Neuronal stem cell (in vitro differentiated cells): ENCODE data around the gene SPTLC3.

Experiments used
- DNase-seq: peaks from one replicate; pipeline ENCODE4 v3.0.0-alpha.2; 2013; ENCODE audit warnings: low spot score
- H2AFZ ChIP-seq: one replicate; pipeline ENCODE4 v1.6.1; 2013; ENCODE audit warnings: mild to moderate bottlenecking, low read length, inconsistent platforms
- H2AK5ac ChIP-seq: 2 replicates; pipeline ENCODE4 v1.6.1; 2013; ENCODE audit warnings: low read depth, mild to moderate bottlenecking, inconsistent platforms, low read length, moderate library complexity, mixed read lengths
- H2BK120ac ChIP-seq: 2 replicates; pipeline ENCODE4 v1.6.1; 2013; ENCODE audit warnings: low read depth, mild to moderate bottlenecking, inconsistent platforms, low read length, moderate library complexity, mixed read lengths
- H2BK12ac ChIP-seq: one replicate; pipeline ENCODE4 v1.6.1; 2013; ENCODE audit warnings: low read length, inconsistent platforms
- H2BK15ac ChIP-seq: 2 replicates; pipeline ENCODE4 v1.6.1; 2013; ENCODE audit warnings: mild to moderate bottlenecking, low read length, inconsistent platforms, mixed read lengths
- H2BK5ac ChIP-seq: one replicate; pipeline ENCODE4 v1.6.1; 2013; ENCODE audit warnings: inconsistent platforms, mild to moderate bottlenecking, low read length, moderate library complexity
- H3K14ac ChIP-seq: one replicate; pipeline ENCODE4 v1.6.1; 2013; ENCODE audit warnings: low read length, inconsistent platforms
- H3K18ac ChIP-seq: 2 replicates; pipeline ENCODE4 v1.6.1; 2013; ENCODE audit warnings: low read length, inconsistent platforms
- H3K23ac ChIP-seq: 2 replicates; pipeline ENCODE4 v1.6.1; 2013; ENCODE audit warnings: low read depth, mild to moderate bottlenecking, mixed read lengths, low read length, inconsistent platforms; ENCODE audit not compliant: poor library complexity
- H3K27ac ChIP-seq: replicated peaks from 3 replicates; pipeline ENCODE4 v1.5.1; 2013; ENCODE audit warnings: low read length, inconsistent platforms
- H3K27me3 ChIP-seq, 3 experiments: 2 replicates each; pipeline ENCODE4 v1.6.1; 2013; ENCODE audit warnings: low read length in 3 of 3, mild to moderate bottlenecking in 2 of 3, inconsistent platforms in 1 of 3, low read depth in 1 of 3, mixed read lengths in 1 of 3, moderate library complexity in 1 of 3; ENCODE audit not compliant: control insufficient read depth in 3 of 3, insufficient read depth in 3 of 3
- H3K36me3 ChIP-seq, 2 donors: replicated peaks in 1 of 2; 2 replicates each; pipeline ENCODE4 v1.6.1; 2013; ENCODE audit warnings: low read length in 2 of 2; ENCODE audit not compliant: control insufficient read depth in 2 of 2, insufficient read depth in 2 of 2
- H3K4ac ChIP-seq: 2 replicates; pipeline ENCODE4 v1.6.1; 2013; ENCODE audit warnings: inconsistent platforms, mild to moderate bottlenecking, low read length, moderate library complexity
- H3K4me1 ChIP-seq, 2 donors: 1 replicate in 1 of 2; 2 replicates in 1 of 2; pipeline ENCODE4 v1.6.1; 2013; ENCODE audit warnings: low read length in 2 of 2, low read depth in 1 of 2; ENCODE audit not compliant: control insufficient read depth in 2 of 2, insufficient read depth in 1 of 2
- H3K4me2 ChIP-seq: one replicate; pipeline ENCODE4 v1.6.1; 2013; ENCODE audit warnings: mild to moderate bottlenecking, low read length, inconsistent platforms; ENCODE audit not compliant: insufficient read depth, poor library complexity, severe bottlenecking
- H3K4me3 ChIP-seq, 2 donors: 2 replicates each; pipeline ENCODE4 v1.5.1; 2013; ENCODE audit warnings: low read length in 2 of 2, mild to moderate bottlenecking in 2 of 2, inconsistent platforms in 1 of 2, moderate library complexity in 1 of 2
- H3K79me1 ChIP-seq: one replicate; pipeline ENCODE4 v1.6.1; 2013; ENCODE audit warnings: low read depth, mild to moderate bottlenecking, inconsistent platforms, low read length, moderate library complexity
- H3K9ac ChIP-seq: one replicate; pipeline ENCODE4 v1.6.1; 2013; ENCODE audit warnings: mild to moderate bottlenecking, low read depth, low read length, inconsistent platforms; ENCODE audit not compliant: poor library complexity
- H3K9me3 ChIP-seq, 2 donors: replicated peaks in 1 of 2; 2 replicates each; pipeline versions ENCODE3 to v1.6.1; 2013; ENCODE audit warnings: low read length in 2 of 2, mild to moderate bottlenecking in 2 of 2, inconsistent platforms in 1 of 2, low read depth in 1 of 2, mixed read lengths in 1 of 2, moderate library complexity in 1 of 2; ENCODE audit not compliant: control insufficient read depth in 2 of 2, insufficient read depth in 1 of 2
- H4K8ac ChIP-seq: one replicate; pipeline ENCODE4 v1.6.1; 2013; ENCODE audit warnings: low read depth, mild to moderate bottlenecking, inconsistent platforms, low read length, moderate library complexity
- H4K91ac ChIP-seq: one replicate; pipeline ENCODE4 v1.6.1; 2013; ENCODE audit warnings: low read length, low read depth, mild to moderate bottlenecking, inconsistent platforms; ENCODE audit not compliant: poor library complexity
- WGBS, 2 donors: extraction: QIAGEN DNeasy Blood & Tissue Kit; methylation state at CpG; one replicate each; pipeline ENCODE4 v1.1.7; 2013; ENCODE audit warnings: missing lambda C conversion rate in 2 of 2, mixed read lengths in 1 of 2; ENCODE audit not compliant: insufficient read length in 2 of 2, insufficient replicate concordance in 1 of 2; ENCODE audit errors: extremely low coverage in 2 of 2; 5-methylcytosine and 5-hydroxymethylcytosine counted together

SPTLC3 gene

DNA sequence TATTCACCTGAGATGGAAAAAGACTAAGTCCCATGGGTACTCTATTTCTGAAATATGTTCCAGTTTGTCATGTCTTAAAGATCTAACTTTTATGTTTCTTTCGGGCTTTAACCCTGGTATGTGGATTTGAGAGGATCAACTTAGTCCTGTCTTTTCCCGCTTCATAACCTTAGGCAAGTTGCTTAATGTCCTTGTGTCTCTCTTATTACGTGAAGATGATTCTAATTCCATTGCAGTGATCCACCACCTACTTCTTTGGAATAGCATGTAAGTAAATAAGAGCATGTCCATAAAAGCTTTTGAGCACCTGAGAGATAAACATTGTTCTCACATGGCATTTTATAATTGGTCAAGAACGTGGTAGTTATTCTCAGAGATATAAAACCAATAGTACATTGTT is 23.0 kb downstream of the SPTLC3 start:
- Histone ChIP-seq H3K9ac (no peak overlapping the region), H3K4me1 (peaks cover 0 to 6% of the 10 kb centered on the region in 2 donors), H2BK120ac (no peak overlapping the region), H2AK5ac (no peak overlapping the region), H4K8ac (no peak overlapping the region), H3K4ac (no peak overlapping the region), H2AFZ (no peak overlapping the region), H3K27me3 (no peaks in the 10 kb centered on the region), H3K14ac (no peak overlapping the region), H3K4me3 (no peak overlapping the region), H3K23ac (no peak overlapping the region), H3K79me1 (no peaks in the 10 kb centered on the region), H2BK15ac (no peak overlapping the region), H3K18ac (no peak overlapping the region), H3K4me2 (no peak overlapping the region), H4K91ac (no peak overlapping the region), H3K36me3 (no peaks in the 10 kb centered on the region), H3K9me3 (no peaks in the 10 kb centered on the region), H2BK5ac (no peak overlapping the region), H2BK12ac (no peak overlapping the region), H3K27ac (no peak overlapping the region)
- WGBS, 2 donors = no CpG with 5 or more reads among the region's 4 CpGs
- DNase-seq = no peak

DNA sequence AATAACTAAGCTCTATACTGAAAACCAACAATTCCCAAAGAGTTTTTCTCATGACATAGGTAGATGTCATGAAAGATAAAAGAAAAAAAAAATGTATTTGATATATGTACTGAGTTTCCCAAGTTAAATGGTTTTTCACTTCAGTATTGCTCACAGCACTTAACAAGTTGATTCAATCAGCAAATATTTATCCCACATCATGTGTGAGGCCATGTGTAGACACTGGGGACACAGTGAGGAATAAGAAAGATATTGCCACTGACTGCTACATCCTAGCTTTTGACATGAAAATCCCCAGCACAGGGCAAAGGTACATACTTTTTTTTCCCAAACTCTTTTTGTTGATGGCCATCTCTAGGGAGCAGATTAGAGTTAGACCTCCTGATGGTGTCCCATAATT is 25.3 kb downstream of the SPTLC3 start:
- Histone ChIP-seq H3K4me1 (peaks cover 0 to 6% of the 10 kb centered on the region in 2 donors), H3K36me3 (no peaks in the 10 kb centered on the region), H3K18ac (no peak overlapping the region), H2BK120ac (no peak overlapping the region), H3K9me3 (no peaks in the 10 kb centered on the region), H2AFZ (no peak overlapping the region), H3K23ac (no peak overlapping the region), H3K4me3 (no peak overlapping the region), H2BK15ac (no peak overlapping the region), H3K9ac (no peak overlapping the region), H3K27ac (no peak overlapping the region), H2AK5ac (no peak overlapping the region), H3K27me3 (no peaks in the 10 kb centered on the region), H3K14ac (no peak overlapping the region), H4K8ac (no peak overlapping the region), H3K4ac (no peak overlapping the region), H4K91ac (no peak overlapping the region), H3K79me1 (no peaks in the 10 kb centered on the region), H3K4me2 (no peak overlapping the region), H2BK12ac (no peak overlapping the region), H2BK5ac (no peak overlapping the region)
- DNase-seq = no peak

DNA sequence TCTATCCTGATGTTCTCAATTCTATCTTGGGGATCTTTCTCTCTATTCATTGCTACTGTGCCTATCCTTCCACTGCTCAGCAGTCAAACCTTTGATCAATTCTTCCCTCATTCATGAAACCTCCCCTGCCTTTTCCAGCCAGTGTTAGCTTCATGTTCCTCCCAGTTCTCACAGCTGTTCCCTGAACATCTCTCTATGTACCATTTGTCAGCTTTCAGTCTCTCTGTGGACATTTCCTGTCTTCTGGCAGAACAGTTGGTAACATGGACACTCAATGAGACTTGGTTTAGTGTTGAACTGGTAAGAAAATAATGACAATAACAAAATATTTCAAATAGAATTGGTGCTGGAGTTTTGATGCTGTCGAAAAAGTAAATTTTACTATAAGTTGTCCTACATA is 26.2 kb downstream of the SPTLC3 start:
- Histone ChIP-seq H2BK5ac (no peak overlapping the region), H3K27me3 (no peaks in the 10 kb centered on the region), H4K91ac (no peak overlapping the region), H3K9ac (no peak overlapping the region), H3K4me1 (peaks cover 0 to 2% of the 10 kb centered on the region in 2 donors), H2AFZ (no peak overlapping the region), H4K8ac (no peak overlapping the region), H3K27ac (no peak overlapping the region), H2AK5ac (no peak overlapping the region), H3K14ac (no peak overlapping the region), H3K4ac (no peak overlapping the region), H3K4me3 (no peak overlapping the region), H3K18ac (no peak overlapping the region), H3K4me2 (no peak overlapping the region), H3K23ac (no peak overlapping the region), H2BK15ac (no peak overlapping the region), H2BK12ac (no peak overlapping the region), H2BK120ac (no peak overlapping the region), H3K36me3 (no peaks in the 10 kb centered on the region), H3K9me3 (no peaks in the 10 kb centered on the region), H3K79me1 (no peaks in the 10 kb centered on the region)
- DNase-seq = no peak
- no CpG with 5 or more reads among the region's 1 CpG for WGBS, 2 donors

DNA sequence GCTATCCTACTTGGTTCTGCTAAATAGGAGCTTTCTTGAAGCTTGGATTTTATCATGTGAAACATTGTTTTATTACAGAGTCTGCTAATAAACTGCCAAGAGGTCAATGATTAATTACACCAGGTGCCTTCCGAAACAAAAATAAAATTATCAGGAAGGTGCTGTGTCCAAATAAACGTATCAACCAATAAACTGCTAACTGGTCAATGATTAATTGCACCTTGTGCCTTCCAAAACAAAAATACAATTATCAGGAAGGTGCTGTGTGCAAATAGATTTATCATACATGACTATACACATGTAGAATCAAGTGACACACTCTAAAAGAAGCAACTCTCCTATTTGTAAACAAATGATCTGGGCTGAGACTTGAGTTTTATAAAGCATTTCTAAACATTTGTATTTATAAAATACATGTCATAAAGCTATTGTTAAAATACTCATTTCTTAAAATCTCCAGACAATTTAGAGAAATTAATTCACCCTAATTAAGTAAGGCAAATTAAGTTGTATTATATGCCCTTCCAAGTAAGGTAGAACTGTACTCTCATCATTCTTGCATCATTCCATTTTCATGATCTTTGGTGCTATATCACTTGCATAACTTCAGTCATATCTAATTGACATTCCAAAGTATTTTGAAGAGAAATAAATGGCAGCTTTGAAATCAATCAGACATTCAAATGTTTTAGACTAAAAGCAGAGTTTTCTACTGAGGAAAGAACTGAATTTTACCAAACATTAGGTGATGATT is 26.8 kb downstream of the SPTLC3 start:
- H3K4me1 ChIP-seq = no peaks in the 10 kb centered on the region
- no peak for DNase-seq
- H3K23ac ChIP-seq = no peak overlapping the region
- no peaks in the 10 kb centered on the region for H3K9me3 ChIP-seq
- H3K27ac ChIP-seq = no peak overlapping the region
- no CpG with 5 or more reads among the region's 2 CpGs for WGBS, 2 donors
- H3K4me2 ChIP-seq = no peak overlapping the region
- no peaks in the 10 kb centered on the region for H3K36me3 ChIP-seq
- H3K79me1 ChIP-seq = no peaks in the 10 kb centered on the region
- no peak overlapping the region for H3K14ac ChIP-seq
- H2AFZ ChIP-seq = no peak overlapping the region
- no peak overlapping the region for H2BK15ac ChIP-seq
- H4K91ac ChIP-seq = no peak overlapping the region
- no peak overlapping the region for H2BK120ac ChIP-seq
- no peak overlapping the region for H2BK5ac ChIP-seq
- no peaks in the 10 kb centered on the region for H3K27me3 ChIP-seq
- H2AK5ac ChIP-seq = no peak overlapping the region
- H3K18ac ChIP-seq = no peak overlapping the region
- H3K4ac ChIP-seq = no peak overlapping the region
- no peak overlapping the region for H3K4me3 ChIP-seq
- no peak overlapping the region for H2BK12ac ChIP-seq
- no peak overlapping the region for H3K9ac ChIP-seq
- no peak overlapping the region for H4K8ac ChIP-seq
